T-cell (primary cell): ENCODE measurements around the gene CABP4. TPM values are rescaled to one million over a fixed set of nuclear protein-coding genes. Genes with fewer than 3 reads are reported as not detected.
"Not testable (repeated sequence)": the region's sequence is repeated elsewhere in the genome, so short reads cannot be mapped to it uniquely, and the experiment has no call there.

Source experiments
- ATAC-seq, 4 experiments: fragments of 200-7000 bp in 3 of 4; fragments of 150-1000 bp in 1 of 4; cut with Tn5 transposase; replicated peaks in 1 of 4; 1 replicate in 3 of 4; 2 replicates in 1 of 4; pipeline ENCODE4 v1.10.0; 2021; ENCODE audit warnings: moderate library complexity in 3 of 4, mild to moderate bottlenecking in 2 of 4, moderate number of reproducible peaks in 1 of 4
- CTCF ChIA-PET, 2 donors: fragments of 300-600 bp; sonication (Branson Sonifier 250); formaldehyde crosslinking; loops; one replicate each; lab custom pipeline; 2022; ENCODE audit warnings: antibody characterized with exemption in 2 of 2; lab: Charles Lee
- POLR2A ChIA-PET, 2 donors: fragments of 300-600 bp; sonication (Branson Sonifier 250); formaldehyde crosslinking; loops; one replicate each; lab custom pipeline; 2022; ENCODE audit warnings: antibody characterized with exemption in 2 of 2; lab: Charles Lee
- DNase-seq, 35 experiments: peaks; one replicate each; pipeline versions ENCODE4 v3.0.0 to v3.0.0-alpha.2; 2013 to 2023
- H3K27ac ChIP-seq: one replicate; pipeline ENCODE4 v1.5.1; 2013; ENCODE audit warnings: low read length
- H3K27me3 ChIP-seq, 2 experiments: replicated peaks in 1 of 2; 1 replicate in 1 of 2; 2 replicates in 1 of 2; pipeline versions ENCODE4 v1.6.1 to v1.7.0; 2013; ENCODE audit warnings: low read length in 1 of 2, mixed read lengths in 1 of 2; ENCODE audit not compliant: control insufficient read depth in 2 of 2, insufficient read depth in 2 of 2; ENCODE audit errors: extremely low read depth in 1 of 2
- H3K36me3 ChIP-seq, 2 donors: 1 replicate in 1 of 2; 2 replicates in 1 of 2; pipeline versions ENCODE4 v1.6.1 to v1.7.0; 2013; ENCODE audit warnings: low read length in 1 of 2; ENCODE audit not compliant: control insufficient read depth in 2 of 2, insufficient read depth in 1 of 2; ENCODE audit errors: extremely low read depth in 1 of 2
- H3K4me1 ChIP-seq, 2 experiments: 1 replicate in 1 of 2; 2 replicates in 1 of 2; pipeline versions ENCODE4 v1.6.1 to v1.7.0; 2013; ENCODE audit warnings: low read length in 2 of 2, mixed read lengths in 1 of 2; ENCODE audit not compliant: insufficient read depth in 2 of 2, control insufficient read depth in 1 of 2; ENCODE audit errors: extremely low read depth in 1 of 2
- H3K4me3 ChIP-seq, 2 donors: 1 replicate in 1 of 2; 2 replicates in 1 of 2; pipeline versions ENCODE4 v1.5.1 to v1.7.0; 2013; ENCODE audit warnings: mild to moderate bottlenecking in 2 of 2, low read length in 1 of 2, moderate library complexity in 1 of 2; ENCODE audit not compliant: control insufficient read depth in 1 of 2; ENCODE audit errors: extremely low read depth in 1 of 2
- H3K9me3 ChIP-seq: 2 replicates; pipeline ENCODE4 v1.7.0; 2013
- H3K27ac Mint-ChIP-seq, 2 donors: one replicate each; pipeline ENCODE4 v1.8.0; 2020 to 2021; ENCODE audit warnings: mild to moderate bottlenecking in 2 of 2, mixed read lengths in 2 of 2
- H3K27me3 Mint-ChIP-seq, 2 donors: one replicate each; pipeline ENCODE4 v1.8.0; 2021 to 2022; ENCODE audit warnings: mixed read lengths in 2 of 2
- H3K36me3 Mint-ChIP-seq: one replicate; pipeline ENCODE4 v1.8.0; 2021; ENCODE audit warnings: mixed read lengths
- H3K4me1 Mint-ChIP-seq, 3 donors: one replicate each; pipeline ENCODE4 v1.8.0; 2020 to 2022; ENCODE audit warnings: mixed read lengths in 3 of 3, mild to moderate bottlenecking in 1 of 3
- H3K4me3 Mint-ChIP-seq, 3 donors: one replicate each; pipeline ENCODE4 v1.8.0; 2020 to 2022; ENCODE audit warnings: mild to moderate bottlenecking in 3 of 3, mixed read lengths in 3 of 3, moderate library complexity in 3 of 3
- H3K9me3 Mint-ChIP-seq, 3 donors: one replicate each; pipeline ENCODE4 v1.8.0; 2020 to 2022; ENCODE audit warnings: mixed read lengths in 3 of 3
- WGBS: methylation state at CpG from one replicate; pipeline ENCODE4 v1.1.5; 2013; ENCODE audit warnings: missing lambda C conversion rate; ENCODE audit not compliant: insufficient coverage; 5-methylcytosine and 5-hydroxymethylcytosine counted together
- total RNA-seq, 35 experiments: library from RNA in 6 of 35; stranded (reverse) in 6 of 35; fragments of 120-200 nt in 1 of 35; gene quantifications; one replicate each; pipeline versions ENCODE4 v1.2.1 to v1.2.4 and lab custom pipeline; 2013 to 2026

The CABP4 gene
- total RNA-seq, 5 donors from 2014 or later (not counting 1 experiment from before 2014, with no cell fraction given), result 3.5 to 16.0 (median 5.6) TPM

DNA sequence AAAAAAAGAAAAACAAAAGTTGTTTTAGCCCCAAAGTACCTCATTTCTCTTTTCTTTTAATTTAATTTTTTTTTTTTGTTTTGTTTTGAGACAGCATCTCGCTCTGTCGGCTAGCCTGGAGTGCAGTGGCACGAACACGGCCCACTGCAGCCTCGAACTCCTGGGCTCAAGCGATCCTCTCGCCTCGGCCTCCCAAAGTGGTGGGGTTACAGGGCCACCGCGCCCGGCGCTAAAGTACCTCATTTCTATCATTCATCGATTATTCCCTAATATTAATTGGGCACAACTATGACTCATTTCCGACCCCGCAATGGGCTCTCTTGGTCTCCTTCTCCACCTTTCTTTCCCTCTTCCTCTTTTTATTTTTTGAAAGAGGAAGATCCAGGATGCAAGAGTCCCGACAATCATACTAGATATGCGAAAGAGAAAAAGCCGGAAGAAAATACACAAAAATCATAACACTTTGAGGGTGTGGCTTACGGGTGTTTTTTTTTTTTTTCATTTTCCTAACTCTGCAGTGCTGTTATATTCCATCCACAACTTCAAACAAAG lies 27.2 kb downstream of the CABP4 start:
- H3K27ac ChIP-seq, result peak overlapping the region; percentile 93
- Mint-ChIP-seq H3K27me3 (no peaks in the 10 kb centered on the region), H3K4me1 (peaks cover 45 to 47% (median 47%) of the 10 kb centered on the region in 3 donors), H3K36me3 (peaks cover 5% of the 10 kb centered on the region), H3K4me3 (peak overlapping the region; percentile 86 to 98 (median 95)), H3K9me3 (no peaks in the 10 kb centered on the region), H3K27ac (peak overlapping the region; percentile 99)
- WGBS, result 22% methylated on average over 12 of the region's 19 CpGs
- peaks cover 23 to 54% of the 10 kb centered on the region in 2 experiments for H3K4me1 ChIP-seq
- H3K27me3 ChIP-seq, result no peaks in the 10 kb centered on the region
- ATAC-seq (peak; percentile 2 to 5 (median 4)), DNase-seq (no peak)
- POLR2A ChIA-PET, result no interaction called here
- CTCF ChIA-PET, result interaction anchor here in 1 of 2 donors (0.7 to 1.0 kb wide), 4 partner anchors 14 to 109 kb away, joined by 3 to 8 read pairs (median 4); partner anchors contain the start of genes CLCF1 and PPP1CA
- H3K36me3 ChIP-seq, result peaks cover 4 to 8% of the 10 kb centered on the region in 2 donors
- H3K9me3 ChIP-seq, result no peaks in the 10 kb centered on the region
- peak overlapping the region; percentile 62 to 77 for H3K4me3 ChIP-seq

GRCh38 chr11:67482827-67483798 lies 28.0 kb downstream of the CABP4 start, which contains the start of gene AIP:
AIP (plus strand) TSS chr11:67483026; CDS start chr11:67483159, 133 bp downstream.
- ATAC-seq, result peak; percentile 77 to 84 (median 83)

GRCh38 chr11:67483831-67484665 lies 28.9 kb downstream of the CABP4 start:
- WGBS, result 6% methylated on average over 13 of the region's 16 CpGs
- peaks cover 4 to 24% of the 10 kb centered on the region in 2 donors for H3K36me3 ChIP-seq

More at GRCh38 chr11:67482827-67483798, 28.0 kb downstream of the CABP4 start, which contains the start of gene AIP:
- no peaks in the 10 kb centered on the region for H3K9me3 ChIP-seq
- Mint-ChIP-seq H3K9me3 (no peaks in the 10 kb centered on the region), H3K27ac (peak within 1 kb of the TSS; percentile 99), H3K4me1 (peaks cover 52 to 55% (median 54%) of the 10 kb centered on the region in 3 donors), H3K27me3 (no peaks in the 10 kb centered on the region), H3K4me3 (peak within 1 kb of the TSS; percentile 86 to 98 (median 95)), H3K36me3 (peaks cover 12% of the 10 kb centered on the region)
- peak; percentile 93 to 99 (median 97) for DNase-seq
- H3K27ac ChIP-seq, result peak within 1 kb of the TSS; percentile 93
- CTCF ChIA-PET, result interaction anchor here in 1 of 2 donors (0.7 to 1.0 kb wide), 3 partner anchors 23 to 110 kb away, joined by 3 to 8 read pairs (median 4); partner anchors contain the start of genes CLCF1 and PPP1CA
- H3K4me1 ChIP-seq, result peaks cover 23 to 62% of the 10 kb centered on the region in 2 experiments
- 1% methylated on average over 48 of the region's 60 CpGs for WGBS
- peaks cover 4 to 16% of the 10 kb centered on the region in 2 donors for H3K36me3 ChIP-seq
- H3K4me3 ChIP-seq, result peak within 1 kb of the TSS; percentile 62 to 77
- H3K27me3 ChIP-seq, result no peaks in the 10 kb centered on the region
- POLR2A ChIA-PET, result no interaction called here

GRCh38 chr11:67484847-67485311 lies 29.7 kb downstream of the CABP4 start:
- Mint-ChIP-seq H3K4me3 (peak overlapping the region; percentile 86 to 98 (median 95)), H3K27me3 (no peaks in the 10 kb centered on the region), H3K36me3 (peaks cover 17% of the 10 kb centered on the region), H3K9me3 (no peaks in the 10 kb centered on the region), H3K4me1 (peaks cover 65 to 69% (median 66%) of the 10 kb centered on the region in 3 donors), H3K27ac (peak overlapping the region; percentile 99)
- WGBS, result under 1% methylated on average over 8 of the region's 11 CpGs
- ATAC-seq, result peak in 1 of 4 experiments; percentile 13
- peaks cover 8 to 33% of the 10 kb centered on the region in 2 donors for H3K36me3 ChIP-seq
- peak in 28 of 35 experiments; percentile 28 to 76 (median 52) for DNase-seq
- H3K9me3 ChIP-seq, result no peaks in the 10 kb centered on the region
- peaks cover 23 to 76% of the 10 kb centered on the region in 2 experiments for H3K4me1 ChIP-seq
- H3K4me3 ChIP-seq, result peak overlapping the region; percentile 62 to 77
- H3K27ac ChIP-seq, result peak overlapping the region; percentile 93
- ChIA-PET POLR2A (interaction anchor here in 1 of 2 donors (0.7 kb wide), 1 partner anchor 64 kb away, joined by 6 read pairs; no protein-coding TSS in a partner anchor), CTCF (interaction anchor here in 1 of 2 donors (0.6 to 1.0 kb wide), 2 partner anchors 71 to 139 kb away, joined by 3 to 5 read pairs; no protein-coding TSS in a partner anchor)
- no peaks in the 10 kb centered on the region for H3K27me3 ChIP-seq

More at GRCh38 chr11:67483831-67484665, 28.9 kb downstream of the CABP4 start:
- Histone ChIP-seq H3K27ac (peak overlapping the region; percentile 93), H3K9me3 (no peaks in the 10 kb centered on the region), H3K4me1 (peaks cover 23 to 71% of the 10 kb centered on the region in 2 experiments), H3K4me3 (peak overlapping the region; percentile 62 to 77), H3K27me3 (no peaks in the 10 kb centered on the region)
- H3K9me3 Mint-ChIP-seq, result no peaks in the 10 kb centered on the region
- ATAC-seq (peak; percentile 44 to 65 (median 51)), DNase-seq (peak in 34 of 35 experiments; percentile 27 to 87 (median 65))
- no peaks in the 10 kb centered on the region for H3K27me3 Mint-ChIP-seq
- H3K4me3 Mint-ChIP-seq, result peak overlapping the region; percentile 86 to 98 (median 95)
- H3K4me1 Mint-ChIP-seq, result peaks cover 60 to 64% (median 61%) of the 10 kb centered on the region in 3 donors
- ChIA-PET POLR2A (no interaction called here), CTCF (interaction anchor here in 1 of 2 donors (0.6 kb wide), 1 partner anchor 116 kb away, joined by 5 read pairs; no protein-coding TSS in a partner anchor)
- H3K36me3 Mint-ChIP-seq, result peaks cover 13% of the 10 kb centered on the region
- peak overlapping the region; percentile 99 for H3K27ac Mint-ChIP-seq

DNA sequence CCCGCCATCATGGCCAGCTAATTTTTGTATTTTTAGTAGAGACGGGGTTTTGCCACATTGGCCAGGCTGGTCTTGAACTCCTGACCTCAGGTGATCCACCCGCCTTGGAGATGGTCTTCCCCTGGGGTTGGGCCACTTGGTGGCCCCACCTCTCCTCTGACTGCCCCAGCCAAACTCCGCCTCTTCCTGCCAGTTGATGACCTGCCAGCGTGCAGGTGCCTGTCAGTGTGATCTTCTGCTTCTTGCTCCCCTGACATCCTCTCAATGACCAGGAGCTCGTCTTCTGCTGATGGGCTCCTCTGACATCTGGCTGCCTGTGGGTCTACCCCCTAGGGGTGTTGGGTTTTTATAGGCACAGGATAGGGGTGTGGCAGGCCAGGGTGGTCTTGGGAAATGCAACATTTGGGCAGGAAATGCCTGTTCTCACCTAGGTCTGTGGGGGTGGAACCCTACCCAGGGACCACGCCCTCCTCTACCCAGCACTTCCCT lies 30.8 kb downstream of the CABP4 start:
- H3K4me3 ChIP-seq, result peak overlapping the region; percentile 6 to 15
- CTCF ChIA-PET, ATAC-seq, H3K27me3 Mint-ChIP-seq, H3K27me3 ChIP-seq, H3K9me3 Mint-ChIP-seq, H3K9me3 ChIP-seq: not testable (repeated sequence)
- POLR2A ChIA-PET, result interaction anchor here in 1 of 2 donors (0.6 kb wide), 3 partner anchors 72 to 867 kb away, joined by 5 to 11 read pairs (median 9); no protein-coding TSS in a partner anchor
- peaks cover 23 to 82% of the 10 kb centered on the region in 2 experiments for H3K4me1 ChIP-seq
- peak in 10 of 35 experiments; percentile 20 to 58 (median 34) for DNase-seq
- WGBS, result 5% methylated on average over 3 of the region's 7 CpGs
- peak overlapping the region; percentile 70 to 86 (median 70) for H3K4me3 Mint-ChIP-seq
- peaks cover 15 to 43% of the 10 kb centered on the region in 2 donors for H3K36me3 ChIP-seq
- H3K27ac Mint-ChIP-seq, result peak overlapping the region; percentile 99
- H3K27ac ChIP-seq, result peak overlapping the region; percentile 93
- peaks cover 18% of the 10 kb centered on the region for H3K36me3 Mint-ChIP-seq
- peaks cover 65 to 69% (median 67%) of the 10 kb centered on the region in 3 donors for H3K4me1 Mint-ChIP-seq
